ENCODE results near the gene GOLPH3L.
"Not testable (repeated sequence)": the region's sequence is repeated elsewhere in the genome, so short reads cannot be mapped to it uniquely, and the experiment has no call there.

The GOLPH3L gene

DNA sequence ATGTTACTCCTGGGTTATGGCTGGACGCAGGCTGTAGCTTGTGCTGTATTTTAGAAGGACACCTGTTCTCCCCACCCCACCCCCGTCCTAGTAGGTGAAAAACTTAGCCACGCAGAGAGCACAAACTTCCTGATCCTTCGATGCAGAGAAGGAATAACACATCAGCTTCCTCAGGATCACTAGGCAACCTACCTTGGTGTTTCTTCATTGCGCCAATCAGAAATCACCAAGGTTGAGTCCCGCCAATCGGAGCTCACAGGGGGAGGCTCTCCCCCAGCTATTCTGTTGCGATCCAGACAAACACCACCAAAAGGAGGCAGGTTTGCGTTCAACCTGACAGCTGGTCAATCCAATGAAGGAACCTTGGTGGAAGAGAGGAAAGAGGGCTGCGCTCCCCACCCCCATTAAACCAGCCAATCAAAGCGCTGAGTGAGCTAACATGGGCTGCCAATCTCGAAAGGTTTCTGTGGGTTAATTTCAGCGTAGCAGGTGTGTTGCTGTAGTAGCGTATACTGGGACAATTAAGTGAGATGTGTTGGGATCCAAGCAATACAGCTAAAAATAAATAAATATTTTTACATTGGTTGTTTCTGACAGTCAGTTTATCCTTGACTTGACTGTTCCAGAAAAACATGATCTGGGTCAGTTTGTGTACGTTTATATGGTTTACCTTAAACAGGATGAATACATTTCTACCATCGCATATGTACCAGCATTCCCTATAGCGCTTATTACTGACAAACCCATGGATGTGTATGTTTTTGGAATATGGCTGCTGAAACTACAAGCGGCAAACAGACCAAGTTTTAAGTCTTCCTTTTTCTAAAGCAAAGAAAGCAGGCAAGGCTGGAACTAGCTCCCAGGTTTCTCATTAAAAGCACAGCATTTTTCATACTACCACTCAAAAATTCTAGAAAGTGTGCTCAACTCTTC, at the start of gene GOLPH3L:
TSS of gene GOLPH3L (minus strand) at position 160 of the 933 bp plus-strand sequence. CDS start 2,316 bp downstream, outside the sequence.
- TF ChIP-seq, protein P1, sequence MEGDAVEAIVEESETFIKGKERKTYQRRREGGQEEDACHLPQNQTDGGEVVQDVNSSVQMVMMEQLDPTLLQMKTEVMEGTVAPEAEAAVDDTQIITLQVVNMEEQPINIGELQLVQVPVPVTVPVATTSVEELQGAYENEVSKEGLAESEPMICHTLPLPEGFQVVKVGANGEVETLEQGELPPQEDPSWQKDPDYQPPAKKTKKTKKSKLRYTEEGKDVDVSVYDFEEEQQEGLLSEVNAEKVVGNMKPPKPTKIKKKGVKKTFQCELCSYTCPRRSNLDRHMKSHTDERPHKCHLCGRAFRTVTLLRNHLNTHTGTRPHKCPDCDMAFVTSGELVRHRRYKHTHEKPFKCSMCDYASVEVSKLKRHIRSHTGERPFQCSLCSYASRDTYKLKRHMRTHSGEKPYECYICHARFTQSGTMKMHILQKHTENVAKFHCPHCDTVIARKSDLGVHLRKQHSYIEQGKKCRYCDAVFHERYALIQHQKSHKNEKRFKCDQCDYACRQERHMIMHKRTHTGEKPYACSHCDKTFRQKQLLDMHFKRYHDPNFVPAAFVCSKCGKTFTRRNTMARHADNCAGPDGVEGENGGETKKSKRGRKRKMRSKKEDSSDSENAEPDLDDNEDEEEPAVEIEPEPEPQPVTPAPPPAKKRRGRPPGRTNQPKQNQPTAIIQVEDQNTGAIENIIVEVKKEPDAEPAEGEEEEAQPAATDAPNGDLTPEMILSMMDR (IDR thresholded peaks at IDR 0.05; ENCODE audit: insufficient read depth, missing control alignments): no peak
- FAIRE-seq: peak; percentile 99
- DNase-seq (ENCODE audit: insufficient read length, low spot score): peak; percentile 39

DNA sequence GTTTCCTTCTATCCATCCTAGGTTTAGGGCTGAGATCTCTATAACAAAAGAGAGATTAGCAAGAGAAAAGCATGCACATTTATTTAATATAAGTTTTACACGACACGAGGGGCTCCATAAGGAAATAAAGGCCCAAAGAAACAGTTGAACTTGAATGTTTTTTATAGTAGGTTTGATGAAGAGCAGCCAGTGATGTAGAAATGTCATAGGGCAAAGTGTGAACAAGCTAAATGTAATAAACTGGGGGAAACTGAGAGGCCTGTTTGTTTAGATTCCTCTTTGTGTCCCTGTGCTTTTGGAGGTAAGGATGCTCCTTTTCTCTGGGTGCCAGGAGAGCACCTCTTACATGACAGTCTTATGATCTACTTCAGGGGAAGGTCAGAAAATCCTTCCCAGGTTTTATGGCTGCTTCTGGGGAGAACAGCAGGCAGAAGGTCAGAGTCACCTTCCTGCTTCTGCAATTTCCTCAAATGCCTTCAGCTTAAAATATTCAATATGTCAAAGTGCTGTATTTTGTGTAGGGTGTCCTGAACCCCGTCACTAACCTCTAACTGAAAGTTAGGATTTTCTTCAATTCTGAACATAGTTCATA, 33.3 kb upstream of the GOLPH3L start:
- TF ChIP-seq, protein P1 (IDR thresholded peaks at IDR 0.05; ENCODE audit: insufficient read depth, missing control alignments): no peak

DNA sequence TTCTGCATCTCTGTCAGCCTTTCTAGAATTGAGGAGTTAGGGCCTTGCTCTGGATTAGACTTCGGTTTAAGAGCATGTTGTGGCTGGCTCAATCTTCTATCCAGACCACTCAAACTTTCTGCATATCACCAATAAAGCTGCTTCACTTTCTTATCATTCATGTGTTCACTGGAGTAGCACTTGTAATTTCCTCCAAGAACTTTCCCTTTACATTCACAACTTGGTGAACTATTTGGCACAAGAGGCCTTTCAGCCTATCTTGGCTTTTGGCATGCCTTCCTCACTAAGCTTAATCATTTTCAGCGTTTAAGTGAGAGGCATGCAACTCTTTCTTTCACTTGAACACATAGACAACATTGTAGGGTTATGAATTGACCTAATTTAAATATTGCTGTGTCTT, 27.4 kb upstream of the GOLPH3L start:
- TF ChIP-seq, protein P1 (IDR thresholded peaks at IDR 0.05; ENCODE audit: insufficient read depth, missing control alignments): no peak
- FAIRE-seq (no peak), DNase-seq (ENCODE audit: insufficient read length, low spot score) (no peak)

More for the DNA sequence above, 33.3 kb upstream of the GOLPH3L start:
- FAIRE-seq (no peak), DNase-seq (ENCODE audit: insufficient read length, low spot score) (no peak)

DNA sequence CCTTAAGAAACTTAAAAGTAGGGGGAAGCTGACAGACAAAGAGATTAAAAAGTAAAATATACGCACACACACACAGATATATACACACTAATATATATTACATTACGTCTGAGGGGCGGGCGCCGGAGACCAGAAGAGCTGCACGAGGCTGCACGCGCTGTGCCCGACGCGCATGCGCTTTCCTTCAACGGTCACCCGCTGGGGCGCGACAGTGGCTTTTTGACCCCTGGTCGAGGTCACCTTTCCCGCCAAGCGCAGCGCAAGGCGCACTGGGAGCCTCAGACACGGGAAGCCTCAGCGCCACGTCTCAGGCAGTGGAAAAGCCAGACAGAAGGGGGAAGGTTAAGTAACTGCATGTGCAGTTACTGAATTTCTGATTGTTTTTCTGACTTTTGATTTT, 23.7 kb upstream of the GOLPH3L start, which contains the start of gene HORMAD1:
TSS of gene HORMAD1 (minus strand) at position 193 of the 400 bp plus-strand sequence. CDS start 1,390 bp downstream, outside the sequence.
- DNase-seq (ENCODE audit: insufficient read length, low spot score) (no peak), FAIRE-seq (no peak)
- TF ChIP-seq, protein P1 (IDR thresholded peaks at IDR 0.05; ENCODE audit: insufficient read depth, missing control alignments): no peak

DNA sequence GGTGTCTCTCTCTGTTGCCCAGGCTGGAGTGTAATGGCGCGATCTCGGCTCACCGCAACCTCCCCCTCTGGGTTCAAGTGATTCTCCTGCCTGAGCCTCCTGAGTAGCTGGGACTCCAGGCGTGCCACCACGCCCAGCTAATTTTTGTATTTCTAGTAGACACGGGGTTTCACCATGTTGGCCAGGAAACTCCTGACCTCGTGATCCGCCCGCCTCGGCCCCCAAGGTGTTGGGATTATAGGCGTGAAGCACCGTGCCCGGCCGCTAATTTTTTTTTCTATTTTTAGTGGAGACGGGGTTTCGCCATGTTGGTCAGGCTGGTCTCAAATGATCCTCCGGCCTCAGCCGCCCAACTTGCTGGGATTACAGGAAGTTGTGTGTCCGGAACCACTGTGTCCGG, 23.1 kb upstream of the GOLPH3L start:
- FAIRE-seq: no peak
- TF ChIP-seq, protein P1 (IDR thresholded peaks at IDR 0.05; ENCODE audit: insufficient read depth, missing control alignments): no peak

DNA sequence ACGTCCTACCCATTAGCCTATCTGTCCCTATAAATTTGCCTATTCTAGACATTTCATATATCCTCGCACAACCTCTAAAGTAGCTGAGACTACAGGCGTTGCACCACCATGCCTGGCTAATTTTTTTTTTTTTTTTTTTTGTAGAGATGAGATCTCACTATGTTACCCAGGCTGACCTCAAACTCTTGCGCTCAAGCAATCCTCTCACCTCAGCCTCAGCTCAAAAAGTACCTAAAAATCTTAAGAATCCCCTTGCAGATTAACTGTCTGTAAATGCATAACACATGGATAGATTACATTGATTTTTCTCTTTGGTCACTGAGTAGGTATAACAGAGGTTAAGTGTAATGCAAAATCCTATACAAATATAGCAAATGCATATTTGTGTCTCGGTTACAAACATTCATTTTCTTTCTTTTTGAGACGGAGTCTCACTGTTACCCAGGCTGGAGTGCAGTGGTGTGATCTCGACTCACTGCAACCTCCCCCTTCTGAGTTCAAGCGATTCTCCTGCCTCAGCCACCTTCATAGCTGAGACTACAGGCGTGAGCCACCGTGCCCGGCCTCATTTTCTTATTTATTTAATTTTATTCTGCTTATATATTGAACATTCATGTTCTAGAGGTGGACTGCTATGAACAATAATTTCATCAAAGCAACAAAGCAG, 21.4 kb upstream of the GOLPH3L start:
- TF ChIP-seq, protein P1 (IDR thresholded peaks at IDR 0.05; ENCODE audit: insufficient read depth, missing control alignments): no peak
- FAIRE-seq (no peak), DNase-seq (ENCODE audit: insufficient read length, low spot score) (no peak)

More for the DNA sequence above, 23.1 kb upstream of the GOLPH3L start:
- no peak for DNase-seq (ENCODE audit: insufficient read length, low spot score)

DNA sequence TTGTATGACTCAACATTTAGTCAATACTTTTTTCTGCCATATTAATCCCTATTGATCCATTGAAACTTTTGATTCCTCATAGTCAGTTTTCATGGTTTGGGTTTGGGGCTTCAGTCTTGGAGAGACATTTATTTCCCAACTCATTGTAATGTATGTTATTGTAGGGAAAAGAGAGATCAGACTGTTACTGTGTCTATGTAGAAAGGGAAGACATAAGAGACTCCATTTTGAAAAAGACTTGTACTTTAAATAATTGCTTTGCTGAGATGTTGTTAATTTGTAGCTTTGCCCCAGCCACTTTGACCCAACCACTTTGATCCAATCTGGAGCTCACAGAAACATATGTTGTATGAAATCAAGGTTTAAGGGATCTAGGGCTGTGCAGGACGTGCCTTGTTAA, 12.1 kb upstream of the GOLPH3L start:
- not testable (repeated sequence) for DNase-seq (ENCODE audit: insufficient read length, low spot score)
- FAIRE-seq: peak; percentile 21
